ENCODE results near the gene ADAMTS3.

The ADAMTS3 gene

DNA sequence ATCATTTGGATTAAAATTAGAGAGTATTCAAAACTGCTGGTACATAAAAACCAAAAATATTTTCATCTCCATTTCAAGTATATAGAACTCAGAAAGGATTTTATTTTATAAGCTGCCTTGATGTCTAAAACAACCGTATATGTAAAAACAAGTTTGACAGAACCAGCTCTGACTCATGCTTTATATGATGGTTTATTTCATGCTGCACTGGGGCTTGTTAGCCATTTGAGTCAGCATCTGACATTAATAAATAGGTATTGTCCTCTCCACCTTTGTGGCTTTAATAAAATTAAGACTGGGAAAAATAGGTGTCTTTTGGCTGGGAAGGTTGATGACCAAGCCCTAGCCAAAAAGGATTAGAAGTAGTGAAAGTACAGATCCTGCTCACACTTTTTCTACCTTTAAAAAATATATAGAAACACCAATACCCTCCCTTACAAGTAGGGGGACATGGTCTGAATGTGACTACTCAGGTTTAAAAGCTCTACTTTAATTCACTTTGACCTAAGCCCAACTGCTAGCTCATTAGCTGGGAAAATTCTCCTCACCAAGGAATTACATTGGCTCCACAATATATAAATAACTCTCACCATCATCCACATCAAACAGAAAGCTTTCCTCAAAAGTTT lies 228.1 kb downstream of the ADAMTS3 start:
- DNase-seq (ENCODE audit: low read depth) = no peak

GRCh38 chr4:72338060-72338459 lies 231.0 kb downstream of the ADAMTS3 start:
- no peak for DNase-seq (ENCODE audit: low read depth)

DNA sequence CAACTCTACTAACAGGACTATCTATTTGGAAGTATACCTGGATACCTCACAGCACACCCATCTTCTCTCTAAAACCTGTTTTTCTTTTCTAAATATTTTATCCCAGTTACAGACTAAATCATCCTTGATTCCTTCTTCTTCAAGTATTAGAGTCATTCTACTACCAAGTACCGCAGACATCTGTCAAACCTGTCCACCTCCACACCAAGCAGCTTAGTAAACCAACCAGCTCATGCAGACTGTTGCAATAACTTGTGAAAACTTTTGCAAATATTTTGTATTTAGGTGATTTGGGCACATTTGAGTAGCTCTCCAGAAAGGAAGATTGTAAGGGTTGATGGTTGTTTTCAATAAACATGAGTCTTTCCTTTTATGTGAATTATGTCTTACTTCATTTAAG lies 238.6 kb downstream of the ADAMTS3 start:
- no peak for DNase-seq (ENCODE audit: low read depth)

DNA sequence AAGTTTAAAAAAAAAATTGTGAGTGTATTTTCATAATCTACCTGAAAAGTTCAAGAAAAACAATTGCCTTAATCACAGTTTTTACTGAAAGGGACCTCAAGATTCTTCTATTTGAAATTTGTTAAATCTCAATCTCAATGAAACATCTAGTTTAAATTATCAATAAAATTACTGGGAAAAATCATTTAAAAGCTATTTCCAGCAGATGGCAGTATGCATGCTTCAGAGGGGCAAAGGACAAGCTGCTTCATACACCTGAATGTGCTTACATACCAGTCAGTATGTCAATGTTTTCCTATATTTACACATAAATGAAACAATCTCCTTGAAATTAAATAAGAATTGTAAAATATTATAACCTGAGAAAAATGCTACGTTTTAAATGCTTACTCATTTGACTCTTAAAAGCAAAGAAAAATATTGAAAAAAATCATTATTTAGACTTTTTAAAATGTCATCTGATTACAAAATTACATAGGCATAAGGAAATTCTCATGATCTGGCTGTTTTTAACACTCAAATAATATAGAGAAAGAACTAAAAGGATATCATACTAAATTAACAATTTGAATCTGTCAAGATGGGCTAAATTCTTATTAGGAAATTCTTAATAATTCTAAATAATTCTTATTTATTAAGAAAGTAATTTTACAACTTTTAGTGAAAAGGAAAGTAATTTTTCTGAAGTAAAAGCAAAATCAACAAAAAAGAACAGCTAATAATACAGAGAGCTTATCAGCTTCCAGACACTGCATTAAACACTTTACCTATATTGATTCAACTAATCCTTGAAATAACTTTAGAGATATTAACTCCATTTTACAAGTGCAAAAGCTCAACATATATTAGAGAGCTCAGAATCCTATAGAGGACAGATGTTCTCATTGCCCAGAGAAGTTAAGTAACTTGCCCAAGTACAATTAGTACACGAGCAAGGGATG lies 242.1 kb downstream of the ADAMTS3 start:
- no peak for DNase-seq (ENCODE audit: low read depth)

DNA sequence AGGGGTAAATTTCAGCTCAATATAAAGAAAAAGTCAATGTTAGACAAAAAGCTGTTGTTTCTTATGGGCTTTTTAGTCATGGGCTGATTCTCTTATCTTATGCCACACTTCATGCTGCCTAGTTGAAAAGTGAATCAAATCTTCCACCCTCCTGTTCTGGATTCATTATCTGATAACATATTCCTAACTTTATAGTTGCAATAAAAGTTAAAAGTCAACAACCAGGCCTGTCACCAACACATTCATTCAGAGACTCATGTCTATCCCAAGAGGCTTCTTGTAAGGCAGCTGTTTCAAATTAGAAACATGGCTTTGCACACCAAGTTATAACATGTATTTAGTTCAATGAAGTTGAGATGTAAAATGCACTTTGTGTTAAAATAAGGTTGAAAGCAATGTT lies 243.8 kb downstream of the ADAMTS3 start:
- DNase-seq (ENCODE audit: low read depth) = no peak

DNA sequence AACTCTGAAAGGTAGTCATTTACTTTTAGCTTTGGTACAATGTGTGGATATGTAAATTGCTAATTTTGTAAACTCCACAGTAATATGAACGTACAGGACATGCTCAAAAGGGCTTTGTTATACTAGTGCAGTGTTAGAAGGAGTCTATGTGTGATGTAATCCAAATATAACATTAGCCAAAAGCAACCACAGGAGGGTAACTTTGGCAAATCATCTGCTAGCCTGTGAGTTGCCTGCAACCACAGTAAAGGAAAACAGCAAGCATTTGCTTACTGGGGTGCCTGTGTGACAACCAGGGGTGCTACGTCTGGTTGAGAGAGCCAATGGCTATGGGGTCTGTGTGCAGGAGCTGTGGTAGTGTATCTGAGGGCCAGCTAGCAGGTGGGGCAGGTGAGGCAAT lies 245.8 kb downstream of the ADAMTS3 start:
- no peak for DNase-seq (ENCODE audit: low read depth)

GRCh38 chr4:72320223-72320948 lies 248.6 kb downstream of the ADAMTS3 start:
- DNase-seq (ENCODE audit: low read depth) = no peak

GRCh38 chr4:72319601-72320021 lies 249.4 kb downstream of the ADAMTS3 start:
- DNase-seq (ENCODE audit: low read depth) = no peak

- DNase-seq (ENCODE audit: low read depth) = no peak
These were observed 250.4 kb downstream of the ADAMTS3 start for GRCh38 chr4:72318421-72319170.

- no peak for DNase-seq (ENCODE audit: low read depth)
These were observed 254.2 kb downstream of the ADAMTS3 start for GRCh38 chr4:72314869-72315268.

GRCh38 chr4:72313121-72313520 lies 255.9 kb downstream of the ADAMTS3 start:
- no peak for DNase-seq (ENCODE audit: low read depth)

DNA sequence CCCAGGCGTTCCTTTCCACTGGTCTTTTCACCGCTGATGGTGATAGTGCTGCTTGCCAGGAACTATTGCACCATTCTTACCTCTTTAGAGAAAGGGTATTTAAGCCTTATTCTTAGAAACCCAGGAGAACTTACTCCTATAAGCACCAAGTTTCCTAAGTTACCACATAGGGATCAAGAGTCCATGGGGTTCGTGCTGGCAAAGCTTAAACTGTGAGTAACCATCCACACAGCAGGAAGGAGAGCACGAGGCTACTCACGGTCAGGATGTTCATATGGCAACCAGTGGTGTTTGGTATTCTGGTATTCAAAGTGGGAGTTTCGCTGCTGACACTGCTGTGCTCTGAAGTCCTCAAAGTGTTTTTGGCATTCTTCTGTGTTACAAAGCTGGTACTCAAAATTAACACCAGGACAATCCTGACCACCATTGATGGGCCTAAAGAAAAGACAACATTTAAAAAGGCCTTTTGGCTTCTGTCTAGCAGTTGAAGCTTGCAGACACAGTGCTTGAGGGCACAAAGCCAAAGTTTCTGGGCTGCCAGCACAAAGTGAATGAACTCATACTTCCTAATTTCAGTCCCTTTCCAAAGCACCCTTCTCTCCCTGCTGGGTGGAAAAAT lies 256.9 kb downstream of the ADAMTS3 start:
- no peak for DNase-seq (ENCODE audit: low read depth)

DNA sequence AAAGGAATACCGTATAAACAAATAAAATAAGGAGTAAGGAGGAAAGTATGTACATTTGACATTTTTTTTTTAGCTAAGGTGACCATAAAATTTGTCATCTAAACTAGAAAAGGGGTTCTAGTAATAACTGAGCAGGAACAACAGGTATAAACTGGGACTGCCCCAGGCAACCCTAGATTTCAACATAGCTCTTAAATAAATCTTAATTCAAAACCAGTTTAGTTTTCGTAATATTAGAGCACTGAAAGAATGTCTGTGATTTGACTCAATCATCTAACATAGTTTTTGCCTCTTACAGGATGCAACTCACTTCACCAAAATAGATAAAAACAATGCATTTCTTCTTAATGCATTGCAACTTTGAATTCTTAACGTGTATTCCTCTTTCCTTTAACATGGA lies 257.7 kb downstream of the ADAMTS3 start:
- DNase-seq (ENCODE audit: low read depth) = no peak

DNA sequence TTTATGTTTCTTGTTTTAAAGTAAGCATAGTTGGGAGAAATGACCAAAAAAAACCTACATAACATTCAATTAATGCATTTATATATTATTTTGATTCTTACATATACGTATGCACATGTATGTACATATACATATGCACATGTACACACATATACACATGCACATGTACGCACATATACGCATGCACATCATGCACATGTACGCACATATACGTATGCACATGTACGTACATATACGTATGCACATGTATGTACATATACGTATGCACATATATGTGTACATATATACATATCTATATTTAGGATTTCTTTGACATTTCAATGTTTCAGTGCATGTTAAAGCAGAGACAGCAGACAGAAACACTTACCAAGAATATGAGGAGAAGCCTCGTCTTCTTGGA lies 263.4 kb downstream of the ADAMTS3 start:
- DNase-seq (ENCODE audit: low read depth) = no peak

DNA sequence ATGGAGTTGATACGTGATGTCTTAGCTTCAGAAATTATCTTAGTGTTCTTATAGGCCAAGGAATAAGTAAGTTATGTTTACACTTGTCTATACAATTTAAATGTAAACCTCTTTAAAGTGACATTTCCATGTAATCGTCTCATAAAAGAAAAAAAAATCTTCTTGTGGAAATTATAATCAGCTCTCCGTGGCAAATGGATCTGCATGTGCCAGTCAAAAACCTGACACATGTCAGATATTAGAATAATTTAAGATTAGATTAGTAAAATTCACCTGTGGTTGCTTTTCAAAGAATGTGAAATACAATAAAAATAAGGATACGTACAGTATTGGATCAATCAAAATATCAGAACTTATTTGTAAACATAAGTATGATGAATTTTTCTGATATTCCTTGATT lies 263.9 kb downstream of the ADAMTS3 start:
- DNase-seq (ENCODE audit: low read depth) = no peak

GRCh38 chr4:72302981-72303704 lies 265.9 kb downstream of the ADAMTS3 start:
- DNase-seq (ENCODE audit: low read depth) = no peak

- DNase-seq (ENCODE audit: low read depth) = no peak
These were observed 267.3 kb downstream of the ADAMTS3 start for GRCh38 chr4:72301759-72302158.

- no peak for DNase-seq (ENCODE audit: low read depth)
These were observed 268.9 kb downstream of the ADAMTS3 start for GRCh38 chr4:72300126-72300525.

DNA sequence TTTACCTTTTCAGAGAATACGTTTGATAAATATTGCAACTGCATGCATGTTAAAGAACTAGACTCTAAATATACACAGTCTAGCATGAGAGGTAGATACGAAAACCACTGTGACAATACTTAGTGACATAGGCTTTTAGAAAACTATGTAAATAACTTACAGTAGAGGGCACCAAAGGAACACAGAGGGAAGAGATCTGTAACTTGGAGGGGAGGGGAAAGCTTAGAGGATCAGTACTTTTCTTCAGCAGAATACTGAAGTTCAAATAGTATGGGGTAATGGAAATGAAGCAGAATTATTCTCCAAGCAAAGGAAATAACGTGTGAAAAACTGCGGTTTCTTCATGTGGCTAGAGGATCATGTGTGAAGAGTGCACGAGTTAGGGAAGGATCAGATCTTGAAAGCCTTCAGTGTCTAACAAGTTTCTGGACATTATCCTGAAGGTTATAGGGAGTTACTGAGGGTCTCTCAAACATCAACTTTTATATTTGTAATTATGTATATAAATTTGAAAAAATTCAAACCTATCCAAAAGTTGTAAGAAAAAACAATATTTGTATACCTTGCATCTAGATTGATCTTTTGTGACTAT lies 273.0 kb downstream of the ADAMTS3 start:
- DNase-seq (ENCODE audit: low read depth) = no peak

- no peak for DNase-seq (ENCODE audit: low read depth)
These were observed 278.3 kb downstream of the ADAMTS3 start for GRCh38 chr4:72290737-72291136.

- no peak for DNase-seq (ENCODE audit: low read depth)
These were observed 282.1 kb downstream of the ADAMTS3 start for GRCh38 chr4:72286910-72287309.

Measured in activated gamma-delta T cell treated with anti-CD3 and anti-CD28 coated beads, Interleukin-2, amount 50 U/mL, for 16 hours (primary cell).